ENCODE measurements around the gene CYLD. TPM values are rescaled to one million over a fixed set of nuclear protein-coding genes. Genes with fewer than 3 reads are reported as not detected.

Gene CYLD
- total and polyA plus RNA-seq, 10 of the 15 experiments (the other 5 are each of a cell fraction or from before 2014, with no cell fraction given): 19.2 to 106 (median 46.1) TPM

GRCh38 chr16:50810241-50810965, 68.5 kb downstream of the CYLD start (continued):
- TF ChIP-seq POLR2AphosphoS5 (IDR thresholded peaks at IDR 0.05; ENCODE audit: low read length): no peak
- TF ChIP-seq CREM (IDR thresholded peaks at IDR 0.05; ENCODE audit: low read depth): no peak
- no peak for TF ChIP-seq SREBF1 (IDR thresholded peaks at IDR 0.05; ENCODE audit: low read length)

DNA sequence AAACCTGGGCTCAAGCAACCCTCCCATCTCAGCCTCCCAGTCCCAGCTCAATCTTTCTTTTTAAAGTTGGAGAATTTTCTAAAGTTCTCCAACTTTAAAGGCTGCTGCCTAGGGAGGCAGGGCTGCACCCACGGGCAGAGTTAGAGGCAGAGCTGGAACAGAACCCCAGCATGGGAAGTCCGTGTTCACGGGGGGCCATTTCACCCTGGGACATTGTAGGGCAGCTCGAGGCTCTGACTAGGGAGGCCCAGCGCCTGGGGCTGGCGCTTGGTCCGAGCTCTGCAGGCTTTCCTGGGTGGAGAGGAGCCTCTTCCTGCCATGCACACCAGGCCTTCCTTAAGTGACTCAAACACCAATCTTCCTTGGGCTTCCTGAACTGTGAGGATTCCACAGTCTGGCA, 70.2 kb downstream of the CYLD start:
- no peak for FAIRE-seq
- POLR2A ChIA-PET: no interaction called here
- RAD21 ChIA-PET (ENCODE audit: unreplicated experiment): interaction anchor here (1.4 kb wide), 1 partner anchor 147 kb away, joined by 3 read pairs; no protein-coding TSS in a partner anchor
- TF ChIP-seq, protein P1, sequence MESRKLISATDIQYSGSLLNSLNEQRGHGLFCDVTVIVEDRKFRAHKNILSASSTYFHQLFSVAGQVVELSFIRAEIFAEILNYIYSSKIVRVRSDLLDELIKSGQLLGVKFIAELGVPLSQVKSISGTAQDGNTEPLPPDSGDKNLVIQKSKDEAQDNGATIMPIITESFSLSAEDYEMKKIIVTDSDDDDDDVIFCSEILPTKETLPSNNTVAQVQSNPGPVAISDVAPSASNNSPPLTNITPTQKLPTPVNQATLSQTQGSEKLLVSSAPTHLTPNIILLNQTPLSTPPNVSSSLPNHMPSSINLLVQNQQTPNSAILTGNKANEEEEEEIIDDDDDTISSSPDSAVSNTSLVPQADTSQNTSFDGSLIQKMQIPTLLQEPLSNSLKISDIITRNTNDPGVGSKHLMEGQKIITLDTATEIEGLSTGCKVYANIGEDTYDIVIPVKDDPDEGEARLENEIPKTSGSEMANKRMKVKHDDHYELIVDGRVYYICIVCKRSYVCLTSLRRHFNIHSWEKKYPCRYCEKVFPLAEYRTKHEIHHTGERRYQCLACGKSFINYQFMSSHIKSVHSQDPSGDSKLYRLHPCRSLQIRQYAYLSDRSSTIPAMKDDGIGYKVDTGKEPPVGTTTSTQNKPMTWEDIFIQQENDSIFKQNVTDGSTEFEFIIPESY (IDR thresholded peaks at IDR 0.05): no peak
- TF ChIP-seq, protein P2, sequence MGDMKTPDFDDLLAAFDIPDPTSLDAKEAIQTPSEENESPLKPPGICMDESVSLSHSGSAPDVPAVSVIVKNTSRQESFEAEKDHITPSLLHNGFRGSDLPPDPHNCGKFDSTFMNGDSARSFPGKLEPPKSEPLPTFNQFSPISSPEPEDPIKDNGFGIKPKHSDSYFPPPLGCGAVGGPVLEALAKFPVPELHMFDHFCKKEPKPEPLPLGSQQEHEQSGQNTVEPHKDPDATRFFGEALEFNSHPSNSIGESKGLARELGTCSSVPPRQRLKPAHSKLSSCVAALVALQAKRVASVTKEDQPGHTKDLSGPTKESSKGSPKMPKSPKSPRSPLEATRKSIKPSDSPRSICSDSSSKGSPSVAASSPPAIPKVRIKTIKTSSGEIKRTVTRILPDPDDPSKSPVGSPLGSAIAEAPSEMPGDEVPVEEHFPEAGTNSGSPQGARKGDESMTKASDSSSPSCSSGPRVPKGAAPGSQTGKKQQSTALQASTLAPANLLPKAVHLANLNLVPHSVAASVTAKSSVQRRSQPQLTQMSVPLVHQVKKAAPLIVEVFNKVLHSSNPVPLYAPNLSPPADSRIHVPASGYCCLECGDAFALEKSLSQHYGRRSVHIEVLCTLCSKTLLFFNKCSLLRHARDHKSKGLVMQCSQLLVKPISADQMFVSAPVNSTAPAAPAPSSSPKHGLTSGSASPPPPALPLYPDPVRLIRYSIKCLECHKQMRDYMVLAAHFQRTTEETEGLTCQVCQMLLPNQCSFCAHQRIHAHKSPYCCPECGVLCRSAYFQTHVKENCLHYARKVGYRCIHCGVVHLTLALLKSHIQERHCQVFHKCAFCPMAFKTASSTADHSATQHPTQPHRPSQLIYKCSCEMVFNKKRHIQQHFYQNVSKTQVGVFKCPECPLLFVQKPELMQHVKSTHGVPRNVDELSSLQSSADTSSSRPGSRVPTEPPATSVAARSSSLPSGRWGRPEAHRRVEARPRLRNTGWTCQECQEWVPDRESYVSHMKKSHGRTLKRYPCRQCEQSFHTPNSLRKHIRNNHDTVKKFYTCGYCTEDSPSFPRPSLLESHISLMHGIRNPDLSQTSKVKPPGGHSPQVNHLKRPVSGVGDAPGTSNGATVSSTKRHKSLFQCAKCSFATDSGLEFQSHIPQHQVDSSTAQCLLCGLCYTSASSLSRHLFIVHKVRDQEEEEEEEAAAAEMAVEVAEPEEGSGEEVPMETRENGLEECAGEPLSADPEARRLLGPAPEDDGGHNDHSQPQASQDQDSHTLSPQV (IDR thresholded peaks at IDR 0.05): no peak
- no peak for TF ChIP-seq RB1 (IDR thresholded peaks at IDR 0.05; ENCODE audit: borderline replicate concordance)
- no peak for TF ChIP-seq CHD2 (IDR thresholded peaks at IDR 0.05; ENCODE audit: borderline replicate concordance, low read depth, low read length)
- TF ChIP-seq MYC (IDR thresholded peaks at IDR 0.05; ENCODE audit: insufficient read depth, insufficient read length, insufficient replicate concordance, low read length, severe bottlenecking): no peak
- no peak for TF ChIP-seq PRDM15 (CRISPR knock-in tag; IDR thresholded peaks at IDR 0.05)
- TF ChIP-seq SMC3 (IDR thresholded peaks at IDR 0.05; ENCODE audit: borderline replicate concordance, low read length): no peak
- no peak for TF ChIP-seq ETV6 (conservative IDR thresholded peaks at IDR 0.05 in 1 of 2, IDR thresholded peaks at IDR 0.05 in 1 of 2; ENCODE audit: borderline replicate concordance in 1 of 2, low read depth in 1 of 2)

More for the DNA sequence above, 70.2 kb downstream of the CYLD start:
- Histone ChIP-seq H3K4me2 (ENCODE audit: control insufficient read depth, insufficient read depth) (no peak overlapping the region), H3K4me3 (no peak overlapping the region), H3K27ac (ENCODE audit: control insufficient read depth, insufficient read depth) (no peak overlapping the region), H2AFZ (ENCODE audit: control insufficient read depth, low read depth, low read length) (no peak overlapping the region), H3K9ac (ENCODE audit: control insufficient read depth, insufficient read depth, low read length) (no peak overlapping the region), H3K27me3 (replicated peaks in 1 of 2; ENCODE audit: control insufficient read depth in 2 of 2, insufficient read depth in 2 of 2, low read length in 1 of 2) (no peaks in the 10 kb centered on the region; a peak in 2 of 4 replicates), H3K79me2 (ENCODE audit: control insufficient read depth, insufficient read depth, low read length) (no peaks in the 10 kb centered on the region), H4K20me1 (ENCODE audit: control insufficient read depth, insufficient read depth) (no peaks in the 10 kb centered on the region), H3K9me3 (replicated peaks; ENCODE audit: control insufficient read depth, insufficient read depth, low read length) (no peaks in the 10 kb centered on the region), H3K36me3 (ENCODE audit: control insufficient read depth in 2 of 2, insufficient read depth in 2 of 2, low read length in 1 of 2) (no peaks in the 10 kb centered on the region), H3K4me1 (ENCODE audit: control insufficient read depth, insufficient read depth, low read length) (peaks cover 4% of the 10 kb centered on the region; the same call in 1 of the 2 replicates)
- 32% methylated on average over 7 of the region's 7 CpGs for WGBS (ENCODE audit: insufficient coverage, insufficient replicate concordance, low lambda C conversion rate, missing lambda C conversion rate)
- in situ Hi-C loops (cut with MboI) (no loop called here), intact Hi-C loops (cut with micrococcal nuclease; ENCODE audit: unreplicated experiment) (no loop called here)
- SMC1A ChIA-PET (ENCODE audit: uncharacterized antibody, unreplicated experiment): interaction anchor here (1.4 kb wide), 1 partner anchor 602 kb away, joined by 3 read pairs; no protein-coding TSS in a partner anchor
- DNase-seq (ENCODE audit: low read depth, low spot score) (no peak), ATAC-seq (no peak)
- no TSS peak for BruUV-seq (replicated peaks)
- CTCF ChIA-PET: interaction anchor here (1.0 to 2.3 kb wide), 3 partner anchors 10 to 146 kb away, joined by 3 to 6 read pairs (median 5); no protein-coding TSS in a partner anchor
